Fibroblast of skin of left quadriceps (primary cell): ENCODE results near the gene CYSTM1.
"Not testable (repeated sequence)": the region's sequence is repeated elsewhere in the genome, so short reads cannot be mapped to it uniquely, and the experiment has no call there.

Experiments used
- DNase-seq, 2 experiments: peaks; one replicate each; pipeline ENCODE4 v3.0.0-alpha.2; 2013; ENCODE audit warnings: low read depth in 2 of 2

CYSTM1 gene

GRCh38 chr5:140178086-140178410 lies 3.1 kb downstream of the CYSTM1 start:
- no peak for DNase-seq

- no peak for DNase-seq
These were observed 3.6 kb downstream of the CYSTM1 start for GRCh38 chr5:140178482-140179116.

GRCh38 chr5:140181002-140181483 lies 6.1 kb downstream of the CYSTM1 start:
- no peak for DNase-seq

GRCh38 chr5:140181525-140181924 lies 6.5 kb downstream of the CYSTM1 start:
- DNase-seq: no peak

- DNase-seq: no peak
These were observed 7.2 kb downstream of the CYSTM1 start for GRCh38 chr5:140182075-140182711.

- no peak for DNase-seq
These were observed 7.9 kb downstream of the CYSTM1 start for GRCh38 chr5:140182803-140183367.

GRCh38 chr5:140185409-140185808 lies 10.4 kb downstream of the CYSTM1 start:
- DNase-seq: no peak

- DNase-seq: no peak
These were observed 11.3 kb downstream of the CYSTM1 start for GRCh38 chr5:140186267-140186671.

GRCh38 chr5:140189253-140189652 lies 14.3 kb downstream of the CYSTM1 start:
- DNase-seq: no peak

GRCh38 chr5:140189977-140190871 lies 15.2 kb downstream of the CYSTM1 start:
- DNase-seq: no peak

GRCh38 chr5:140190872-140191218 lies 15.9 kb downstream of the CYSTM1 start:
- no peak for DNase-seq

GRCh38 chr5:140192715-140193430 lies 17.9 kb downstream of the CYSTM1 start:
- no peak for DNase-seq

- no peak for DNase-seq
These were observed 19.7 kb downstream of the CYSTM1 start for GRCh38 chr5:140194662-140195061.

- no peak for DNase-seq
These were observed 21.3 kb downstream of the CYSTM1 start for GRCh38 chr5:140196115-140196814.

GRCh38 chr5:140197023-140197422 lies 22.0 kb downstream of the CYSTM1 start:
- DNase-seq: no peak

GRCh38 chr5:140198915-140199314 lies 23.9 kb downstream of the CYSTM1 start:
- not testable (repeated sequence) for DNase-seq

- DNase-seq: no peak
These were observed 27.1 kb downstream of the CYSTM1 start for GRCh38 chr5:140202078-140202477.

- DNase-seq: no peak
These were observed 27.6 kb downstream of the CYSTM1 start for GRCh38 chr5:140202610-140203009.

- no peak for DNase-seq
These were observed 30.2 kb downstream of the CYSTM1 start for GRCh38 chr5:140205216-140205615.

- DNase-seq: no peak
These were observed 31.0 kb downstream of the CYSTM1 start for GRCh38 chr5:140205952-140206351.
